Activated naive CD4-positive, alpha-beta T cell treated with anti-CD3 and anti-CD28 coated beads for 36 hours (primary cell): ENCODE measurements around the gene ATXN7L3. TPM values are rescaled to one million over a fixed set of nuclear protein-coding genes. Genes with fewer than 3 reads are reported as not detected.

Experiments used
- CTCF ChIA-PET: fragments of 350-600 bp; sonication (Branson Sonifier 250); formaldehyde crosslinking; loops from one replicate; lab custom pipeline; 2021; ENCODE audit warnings: antibody characterized with exemption; lab: Charles Lee
- DNase-seq: peaks from one replicate; pipeline ENCODE4 v3.0.0-alpha.2; 2020
- H3K27ac Mint-ChIP-seq: one replicate; pipeline ENCODE4 v1.8.0; 2021; ENCODE audit warnings: mild to moderate bottlenecking, mixed read lengths
- H3K27me3 Mint-ChIP-seq: one replicate; pipeline ENCODE4 v1.8.0; 2021; ENCODE audit warnings: low read depth, mixed read lengths
- H3K36me3 Mint-ChIP-seq: one replicate; pipeline ENCODE4 v1.8.0; 2021; ENCODE audit warnings: low read depth, mixed read lengths
- H3K4me1 Mint-ChIP-seq: one replicate; pipeline ENCODE4 v1.8.0; 2021; ENCODE audit warnings: low read depth, mixed read lengths
- H3K4me3 Mint-ChIP-seq: one replicate; pipeline ENCODE4 v1.8.0; 2021; ENCODE audit warnings: mild to moderate bottlenecking, moderate library complexity, mixed read lengths
- H3K9me3 Mint-ChIP-seq: one replicate; pipeline ENCODE4 v1.8.0; 2021; ENCODE audit warnings: mixed read lengths
- intact Hi-C: fragments of 100-400 bp; cut with micrococcal nuclease; formaldehyde crosslinking; loops from one replicate; pipeline ENCODE4 v1.15.1; 2023
- total RNA-seq, 2 experiments: library from RNA; stranded (reverse); gene quantifications; one replicate each; pipeline ENCODE4 v1.2.3, GENCODE V29; 2021

The ATXN7L3 gene
- total RNA-seq, 2 experiments from 2014 or later = 53.3 to 53.9 TPM

DNA sequence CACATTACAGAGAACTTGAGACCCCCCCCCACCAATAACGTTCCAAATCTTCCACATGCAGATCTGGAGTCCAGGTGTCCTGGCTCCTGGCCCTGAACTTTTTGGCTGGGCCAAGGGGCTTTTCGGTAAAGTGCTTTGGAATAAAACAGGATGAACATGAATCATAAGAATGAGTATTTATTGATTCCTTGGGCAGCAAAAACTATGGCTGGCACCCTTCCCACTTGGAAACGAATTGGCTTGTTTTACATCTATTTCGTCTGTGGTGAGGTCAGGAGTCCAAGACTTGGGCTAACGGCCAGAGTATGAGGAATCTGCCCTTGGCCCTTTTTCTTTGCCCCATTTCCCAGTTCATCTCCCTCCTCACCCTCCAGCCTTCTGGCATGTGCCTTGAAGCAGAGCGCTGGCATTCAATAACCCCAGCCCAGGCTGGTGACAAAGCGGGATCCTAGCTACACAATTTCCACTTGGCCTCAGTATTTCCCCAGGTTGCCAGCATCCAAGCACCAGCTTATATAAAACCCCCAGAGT lies 23.9 kb upstream of the ATXN7L3 start:
- H3K4me1 Mint-ChIP-seq = peaks cover 8% of the 10 kb centered on the region
- CTCF ChIA-PET = interaction anchor here (1.9 kb wide), 1 partner anchor 20 kb away, joined by 8 read pairs; no protein-coding TSS in a partner anchor
- no peak overlapping the region for H3K4me3 Mint-ChIP-seq
- no peaks in the 10 kb centered on the region for H3K36me3 Mint-ChIP-seq
- no peaks in the 10 kb centered on the region for H3K9me3 Mint-ChIP-seq
- no peak for DNase-seq
- H3K27ac Mint-ChIP-seq = no peak overlapping the region
- H3K27me3 Mint-ChIP-seq = no peaks in the 10 kb centered on the region
- intact Hi-C loops = loop anchor here (10.0 kb wide), 1 partner anchor 1479 kb away; the partner anchor contains the start of gene EZH1

DNA sequence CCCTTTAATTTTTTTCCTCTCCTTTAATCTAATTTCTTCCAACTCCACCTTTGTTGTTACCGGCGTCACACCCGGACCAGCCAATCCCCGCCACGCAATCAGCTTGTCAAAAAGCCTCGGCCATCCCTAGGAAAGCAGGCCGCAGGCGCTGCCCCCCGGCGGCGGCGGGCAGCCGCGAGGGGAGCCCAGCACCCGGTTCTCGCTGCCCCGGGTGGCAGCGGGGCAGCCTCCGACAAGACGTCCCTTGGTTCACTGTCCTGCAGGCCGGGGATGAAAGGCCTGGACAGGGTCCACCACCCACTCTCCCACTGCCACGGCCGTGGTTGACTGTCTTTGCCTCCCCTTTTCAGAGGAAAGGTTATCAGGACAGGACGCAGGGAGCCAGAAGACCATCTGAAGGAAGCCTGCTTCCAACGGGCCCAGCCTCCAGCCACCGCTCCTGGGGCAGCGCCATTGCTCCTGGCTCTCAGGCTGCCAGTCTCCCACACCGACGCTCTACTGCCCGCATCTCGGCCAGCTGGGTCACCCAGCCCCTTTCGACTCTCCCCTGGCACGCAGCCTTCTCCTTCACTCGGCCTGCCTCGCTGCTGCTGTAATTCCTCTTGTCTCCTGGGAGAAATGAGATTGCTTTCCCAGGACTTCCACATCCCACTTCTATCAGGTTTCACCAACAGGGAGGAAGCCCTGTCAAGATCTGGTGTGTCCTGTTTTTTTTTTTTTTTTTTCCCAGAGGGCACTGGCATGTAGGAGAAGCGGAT lies 22.6 kb upstream of the ATXN7L3 start:
- CTCF ChIA-PET = interaction anchor here (1.0 to 4.9 kb wide), 7 partner anchors 9 to 124 kb away, joined by 3 to 41 read pairs (median 5); partner anchors contain the start of gene SLC25A39
- H3K27me3 Mint-ChIP-seq = no peaks in the 10 kb centered on the region
- DNase-seq = peak; percentile 70
- H3K36me3 Mint-ChIP-seq = peaks cover 4% of the 10 kb centered on the region
- H3K9me3 Mint-ChIP-seq = no peaks in the 10 kb centered on the region
- H3K4me3 Mint-ChIP-seq = peak overlapping the region; percentile 83
- intact Hi-C loops = loop anchor here (10.0 kb wide), 1 partner anchor 1477 kb away; the partner anchor contains the start of gene EZH1
- H3K4me1 Mint-ChIP-seq = peaks cover 8% of the 10 kb centered on the region
- peak overlapping the region; percentile 88 for H3K27ac Mint-ChIP-seq

DNA sequence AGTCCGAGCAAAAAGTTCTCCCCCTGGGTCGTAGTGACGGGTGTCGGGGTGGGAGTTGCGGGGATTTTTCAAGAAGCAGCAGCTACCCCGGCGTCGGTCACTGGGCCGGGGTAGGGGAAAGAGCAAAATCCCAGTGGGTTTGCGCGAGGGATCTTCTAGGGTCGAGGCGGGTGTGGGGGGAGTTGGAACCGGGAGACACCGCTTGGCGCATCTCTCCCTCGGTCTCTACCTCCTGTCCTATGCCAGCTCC lies 22.1 kb upstream of the ATXN7L3 start:
- Mint-ChIP-seq H3K27me3 (no peaks in the 10 kb centered on the region), H3K9me3 (no peaks in the 10 kb centered on the region), H3K4me1 (peaks cover 11% of the 10 kb centered on the region), H3K27ac (peak overlapping the region; percentile 88), H3K36me3 (peaks cover 8% of the 10 kb centered on the region), H3K4me3 (peak overlapping the region; percentile 83)
- CTCF ChIA-PET = interaction anchor here (1.0 to 4.9 kb wide), 7 partner anchors 8 to 124 kb away, joined by 3 to 41 read pairs (median 5); partner anchors contain the start of gene SLC25A39
- intact Hi-C loops = loop anchor here (2.0 to 10.0 kb wide), 2 partner anchors 25 to 1477 kb away; partner anchors contain the start of gene EZH1
- DNase-seq = no peak

DNA sequence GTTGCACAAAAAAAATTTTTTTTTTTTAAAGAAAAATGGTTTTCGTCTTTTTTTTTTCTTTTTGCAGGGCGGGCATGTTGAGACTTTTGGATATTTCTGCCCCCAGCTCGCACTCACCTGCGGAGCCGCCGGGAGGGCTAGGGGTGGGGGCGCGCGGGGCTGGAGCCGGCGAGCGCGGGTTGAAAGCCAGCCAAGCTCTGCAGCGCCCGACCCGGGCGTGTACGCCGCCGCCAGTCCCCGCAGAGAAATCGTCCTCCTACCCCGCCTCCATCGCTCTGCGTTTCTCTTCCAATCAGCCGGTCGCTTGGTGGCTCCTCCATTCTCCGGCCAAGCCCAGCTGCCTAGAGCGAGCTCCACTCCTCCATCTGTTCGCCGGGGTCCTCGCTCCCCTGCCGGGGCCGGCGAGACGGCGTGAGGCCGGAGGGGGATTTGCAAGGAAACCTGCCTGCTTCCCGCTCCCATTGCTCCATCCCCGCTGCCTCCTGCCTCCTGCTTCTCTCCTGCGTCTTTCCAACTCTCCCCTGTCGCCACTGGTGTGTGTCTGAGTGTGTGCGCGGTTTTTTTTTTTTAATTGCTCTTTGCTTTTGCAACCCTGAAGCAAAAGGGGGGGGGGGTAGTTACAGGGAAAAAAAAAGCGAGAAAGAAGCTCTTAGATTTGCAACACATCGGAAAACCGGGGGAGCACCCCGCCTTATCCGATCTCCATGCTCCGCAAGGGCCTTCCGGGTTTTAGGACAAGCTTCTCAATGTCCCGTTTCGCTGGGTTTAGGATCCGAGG lies 21.6 kb upstream of the ATXN7L3 start:
- Mint-ChIP-seq H3K9me3 (no peaks in the 10 kb centered on the region), H3K27ac (peak overlapping the region; percentile 88), H3K36me3 (peaks cover 13% of the 10 kb centered on the region), H3K27me3 (no peaks in the 10 kb centered on the region), H3K4me3 (peak overlapping the region; percentile 83), H3K4me1 (peaks cover 16% of the 10 kb centered on the region)
- CTCF ChIA-PET = interaction anchor here (1.0 to 4.9 kb wide), 8 partner anchors 8 to 125 kb away, joined by 3 to 41 read pairs (median 4); partner anchors contain the start of gene SLC25A39
- intact Hi-C loops = loop anchor here (2.0 to 10.0 kb wide), 2 partner anchors 26 to 1476 kb away; partner anchors contain the start of gene EZH1
- peak; percentile 73 for DNase-seq

DNA sequence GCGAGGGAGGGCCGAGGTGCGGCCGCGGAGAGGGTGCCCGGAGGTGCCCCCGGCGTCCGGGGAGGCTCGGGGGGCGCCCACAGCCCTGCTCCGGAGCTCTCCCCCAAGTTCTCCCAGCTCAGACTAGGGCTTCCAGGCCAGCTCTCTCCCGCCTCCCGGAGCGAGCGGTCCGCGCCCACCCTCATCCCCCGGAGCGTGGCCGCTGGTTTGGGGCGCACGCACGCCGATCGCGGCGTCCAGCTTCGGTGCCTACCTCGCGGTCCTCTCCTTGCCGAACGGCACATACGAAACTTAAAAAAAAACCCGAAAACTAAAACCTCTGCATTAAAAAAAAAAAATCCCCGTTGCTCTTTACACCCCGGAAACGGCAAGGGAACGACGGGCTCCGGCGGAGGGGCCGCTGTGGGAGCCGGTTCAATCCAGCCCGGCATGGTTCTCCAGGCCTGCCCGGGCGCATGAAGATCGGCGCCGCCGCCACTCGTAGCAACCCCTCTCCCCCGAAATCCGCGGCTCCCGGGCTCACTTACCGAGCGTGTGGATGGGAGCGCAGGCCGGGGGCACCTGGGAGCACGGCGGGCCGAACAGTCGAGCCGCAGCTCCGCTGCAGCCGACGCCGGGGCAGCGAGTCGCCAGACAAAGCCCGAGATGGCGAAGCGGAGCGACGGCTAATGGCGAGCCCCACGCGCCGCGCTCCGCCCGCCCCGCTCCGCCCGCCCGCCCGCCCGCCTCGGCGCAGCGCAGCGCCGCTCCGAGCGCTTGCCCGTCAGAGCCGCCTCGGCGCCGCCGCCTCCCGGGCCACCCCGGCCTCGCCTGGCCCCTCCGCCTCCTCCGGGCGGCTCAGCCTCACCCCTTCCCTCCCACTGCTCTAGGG lies 20.8 kb upstream of the ATXN7L3 start:
- Mint-ChIP-seq H3K9me3 (no peaks in the 10 kb centered on the region), H3K4me3 (peak overlapping the region; percentile 83), H3K27me3 (no peaks in the 10 kb centered on the region), H3K4me1 (peaks cover 24% of the 10 kb centered on the region), H3K36me3 (peaks cover 21% of the 10 kb centered on the region), H3K27ac (peak overlapping the region; percentile 97)
- CTCF ChIA-PET = interaction anchor here (0.8 to 4.9 kb wide), 8 partner anchors 10 to 125 kb away, joined by 3 to 41 read pairs (median 5); partner anchors contain the start of genes HDAC5, SLC25A39 and TMUB2
- intact Hi-C loops = loop anchor here (1.0 to 10.0 kb wide), 3 partner anchors 26 to 1476 kb away; partner anchors contain the start of genes EZH1 and LSM12
- peak; percentile 66 for DNase-seq

DNA sequence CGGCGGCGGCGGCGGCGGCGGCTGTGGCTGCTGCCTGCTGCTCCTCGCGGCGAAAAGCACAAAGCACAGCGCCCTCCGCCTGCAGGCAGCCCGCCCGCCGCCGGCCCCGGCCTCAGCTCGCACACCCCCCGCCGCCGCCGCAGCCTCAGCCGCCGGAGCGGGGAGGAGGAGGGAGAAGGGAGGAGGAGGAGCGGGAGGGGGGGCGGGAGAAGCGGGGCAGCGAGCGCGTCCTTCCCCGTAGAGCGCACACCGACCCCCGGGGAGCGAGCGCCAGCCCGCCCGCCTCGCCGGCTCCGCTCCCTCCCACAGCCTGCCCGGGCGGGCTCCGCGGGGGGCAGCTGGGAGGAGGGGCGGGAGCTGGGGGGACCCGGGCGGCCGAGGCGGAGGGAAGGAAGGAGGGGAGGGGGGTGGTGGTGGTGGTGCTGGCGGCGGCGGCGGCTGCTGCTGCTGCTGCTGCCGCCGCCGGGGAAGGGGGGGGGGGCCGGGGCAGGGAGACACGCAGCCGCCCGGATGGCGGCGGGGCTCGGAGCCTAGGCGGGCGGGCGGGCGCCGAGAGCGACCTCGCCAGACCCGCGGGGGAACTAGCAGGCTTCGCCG lies 20.0 kb upstream of the ATXN7L3 start, which contains the start of gene UBTF:
UBTF (minus strand) TSS at position 60 of the 597 bp plus-strand sequence. CDS start 1,446 bp downstream, outside the sequence.
- no peaks in the 10 kb centered on the region for H3K9me3 Mint-ChIP-seq
- intact Hi-C loops = loop anchor here (1.0 to 10.0 kb wide), 6 partner anchors 27 to 1475 kb away; partner anchors contain the start of genes EZH1, FMNL1, GPATCH8 and HROB
- peaks cover 29% of the 10 kb centered on the region for H3K36me3 Mint-ChIP-seq
- no peaks in the 10 kb centered on the region for H3K27me3 Mint-ChIP-seq
- CTCF ChIA-PET = interaction anchor here (0.8 to 4.9 kb wide), 5 partner anchors 9 to 96 kb away, joined by 3 to 41 read pairs (median 4); partner anchors contain the start of genes HDAC5 and TMUB2
- peak within 1 kb of the TSS; percentile 97 for H3K27ac Mint-ChIP-seq
- peak within 1 kb of the TSS; percentile 94 for H3K4me3 Mint-ChIP-seq
- peak; percentile 63 for DNase-seq
- H3K4me1 Mint-ChIP-seq = peaks cover 31% of the 10 kb centered on the region

DNA sequence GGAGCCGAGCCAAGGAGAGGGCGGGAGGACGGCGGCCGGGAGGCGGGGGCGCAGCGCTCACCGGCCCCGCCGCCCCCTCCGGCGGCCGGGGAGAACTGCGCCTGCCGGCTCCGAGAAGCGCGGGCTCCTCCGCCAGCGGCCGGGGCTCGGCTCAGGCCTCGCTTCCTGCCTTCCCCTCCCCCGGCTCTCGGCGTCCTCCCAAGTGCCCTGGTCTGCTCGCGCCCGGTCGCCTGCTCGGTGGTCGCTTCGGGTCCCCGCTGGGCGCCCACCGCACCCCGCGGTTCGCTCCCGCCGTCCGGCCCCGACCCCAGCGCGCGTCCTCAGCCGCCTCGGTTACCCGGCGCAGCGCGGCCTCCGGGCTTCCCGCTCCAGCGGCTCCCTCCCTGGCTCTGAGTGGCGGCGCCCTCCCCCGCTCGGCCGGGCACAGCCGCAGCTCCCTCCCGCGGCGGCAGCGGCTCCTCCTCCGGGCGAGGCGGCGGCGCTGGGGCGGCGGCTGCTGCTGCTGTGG lies 19.5 kb upstream of the ATXN7L3 start:
- peaks cover 33% of the 10 kb centered on the region for H3K4me1 Mint-ChIP-seq
- no peaks in the 10 kb centered on the region for H3K9me3 Mint-ChIP-seq
- H3K4me3 Mint-ChIP-seq = peak overlapping the region; percentile 34
- H3K27me3 Mint-ChIP-seq = no peaks in the 10 kb centered on the region
- peak overlapping the region; percentile 59 for H3K27ac Mint-ChIP-seq
- DNase-seq = peak; percentile 70
- H3K36me3 Mint-ChIP-seq = peaks cover 33% of the 10 kb centered on the region
- CTCF ChIA-PET = interaction anchor here (2.5 to 4.9 kb wide), 2 partner anchors 9 to 32 kb away, joined by 6 to 41 read pairs; partner anchors contain the start of gene TMUB2
- intact Hi-C loops = loop anchor here (5.0 to 10.0 kb wide), 3 partner anchors 77 to 1006 kb away; partner anchors contain the start of genes FMNL1, GPATCH8 and HROB

DNA sequence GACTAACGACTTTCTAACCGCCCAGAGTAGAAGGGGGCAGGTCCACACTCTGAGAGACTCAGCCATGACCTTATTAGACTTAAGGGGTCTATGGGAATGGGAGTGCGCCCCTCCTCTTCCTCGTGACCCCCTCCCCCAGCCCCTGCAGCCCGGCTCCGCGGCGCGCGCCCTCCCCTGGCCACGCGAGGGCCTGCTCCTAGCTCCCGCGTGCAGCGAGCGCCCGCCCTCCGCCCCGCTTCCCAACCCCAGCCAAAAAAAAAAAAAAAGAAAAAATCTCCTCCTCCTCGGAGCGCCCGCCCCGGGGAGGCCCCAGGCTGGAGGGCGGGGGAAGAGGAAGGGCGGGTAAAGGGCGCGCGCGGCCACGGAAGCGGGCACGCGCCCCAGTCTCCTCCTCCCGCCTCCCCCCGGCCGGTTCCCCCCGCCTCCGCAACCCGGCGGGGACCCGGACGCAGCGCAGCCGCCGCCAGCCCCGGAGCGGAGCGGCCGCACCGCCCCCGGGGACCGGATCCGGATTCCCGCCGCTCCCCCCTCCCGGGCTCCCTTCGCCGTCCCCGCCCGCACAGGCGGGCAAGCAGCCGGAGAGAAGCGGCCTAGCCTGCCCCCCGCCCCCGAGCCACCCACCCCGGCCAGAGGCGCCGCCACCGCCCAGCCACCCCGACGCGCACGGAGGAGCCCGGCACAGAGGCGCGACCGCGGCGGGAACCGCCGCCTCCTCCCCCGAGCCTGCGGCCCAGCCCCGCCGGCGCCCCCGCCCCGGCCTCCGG lies 18.8 kb upstream of the ATXN7L3 start:
- peaks cover 40% of the 10 kb centered on the region for H3K36me3 Mint-ChIP-seq
- no peaks in the 10 kb centered on the region for H3K9me3 Mint-ChIP-seq
- CTCF ChIA-PET = interaction anchor here (1.3 to 4.9 kb wide), 3 partner anchors 8 to 31 kb away, joined by 6 to 41 read pairs (median 7); partner anchors contain the start of gene TMUB2
- H3K27me3 Mint-ChIP-seq = no peaks in the 10 kb centered on the region
- intact Hi-C loops = loop anchor here (1.0 to 10.0 kb wide), 6 partner anchors 8 to 1006 kb away; partner anchors contain the start of genes FMNL1, GPATCH8 and HROB
- H3K27ac Mint-ChIP-seq = peak overlapping the region; percentile 96
- H3K4me1 Mint-ChIP-seq = peaks cover 40% of the 10 kb centered on the region
- peak; percentile 89 for DNase-seq
- H3K4me3 Mint-ChIP-seq = peak overlapping the region; percentile 94

DNA sequence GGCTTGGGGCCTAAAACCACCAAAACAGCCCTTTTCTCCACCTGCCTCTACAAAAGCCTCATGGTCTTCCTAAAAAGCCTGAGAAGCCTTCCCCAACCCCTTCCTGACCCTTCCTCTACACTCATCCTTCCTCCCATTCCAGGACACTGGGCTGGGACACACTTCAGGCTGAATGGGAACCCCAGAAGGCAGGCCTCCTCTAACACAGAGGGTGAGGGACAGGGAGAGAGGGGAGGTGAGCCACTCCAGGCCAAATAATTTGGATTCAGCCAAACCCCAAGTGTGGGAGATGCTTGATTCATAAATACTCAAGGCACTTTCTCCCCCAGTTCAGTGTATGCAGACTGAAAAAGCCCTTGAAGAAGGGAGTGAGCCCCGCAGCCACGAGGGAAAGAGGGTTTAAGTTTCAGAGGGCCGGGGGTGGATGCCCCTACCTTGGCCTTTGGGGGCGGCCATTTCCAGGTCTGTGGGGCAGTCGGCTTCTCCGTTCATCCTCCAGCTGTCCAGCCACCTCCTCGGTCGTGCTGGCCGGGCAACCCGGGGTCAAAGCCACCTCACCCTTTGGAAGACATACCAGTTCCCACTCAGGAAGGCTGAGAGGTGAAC lies 18.2 kb upstream of the ATXN7L3 start:
- Mint-ChIP-seq H3K4me1 (peaks cover 47% of the 10 kb centered on the region), H3K27me3 (no peaks in the 10 kb centered on the region), H3K4me3 (peak overlapping the region; percentile 94), H3K9me3 (no peaks in the 10 kb centered on the region), H3K36me3 (peaks cover 42% of the 10 kb centered on the region), H3K27ac (peak overlapping the region; percentile 96)
- peak; percentile 37 for DNase-seq
- CTCF ChIA-PET = interaction anchor here (0.5 to 2.5 kb wide), 6 partner anchors 14 to 133 kb away, joined by 3 to 9 read pairs (median 5); partner anchors contain the start of gene TMUB2
- intact Hi-C loops = loop anchor here (1.0 to 10.0 kb wide), 6 partner anchors 8 to 1007 kb away; partner anchors contain the start of genes FMNL1, GPATCH8 and HROB
